HG03159 (cell line): ENCODE results near the gene PCNX1.
"Not testable (repeated sequence)": the region's sequence is repeated elsewhere in the genome, so short reads cannot be mapped to it uniquely, and the experiment has no call there.

ENCODE experiments used
- ATAC-seq: cut with Tn5 transposase; IDR thresholded peaks from one replicate; pipeline ENCODE4 v1.9.1; 2021; ENCODE audit warnings: mild to moderate bottlenecking, moderate library complexity; ENCODE audit not compliant: unreplicated experiment

The PCNX1 gene

DNA sequence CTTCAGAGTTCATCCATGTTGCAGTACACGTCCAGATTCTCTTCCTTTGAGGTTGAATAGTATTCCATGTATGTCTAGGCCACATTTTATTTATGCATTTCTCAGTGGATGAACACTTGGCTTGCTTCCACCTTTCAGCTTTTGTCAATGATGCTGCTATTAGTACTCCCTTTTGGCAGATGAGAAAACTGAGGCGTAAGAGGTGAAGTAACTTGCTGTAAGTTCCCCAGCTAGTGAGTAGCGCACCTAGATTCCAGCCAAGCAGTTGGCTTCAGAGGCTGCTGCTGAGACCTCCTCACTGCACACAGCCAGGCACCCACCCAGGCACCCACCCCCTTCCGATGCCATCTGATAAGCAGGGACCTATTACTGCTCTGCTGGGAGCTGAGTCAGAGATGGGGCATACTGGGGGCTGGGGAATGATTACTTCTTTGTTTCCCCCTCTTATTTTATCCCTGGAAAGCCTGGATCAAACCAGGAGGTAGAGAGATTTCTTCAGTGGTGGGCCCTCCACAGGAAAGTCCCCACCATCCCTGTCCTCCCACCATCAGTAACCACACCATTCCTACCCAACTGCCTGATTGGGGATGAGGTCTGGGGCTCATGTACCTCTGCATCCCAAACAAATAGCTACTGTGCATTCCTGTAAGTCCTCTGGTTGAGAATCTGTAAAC lies 234.6 kb downstream of the PCNX1 start:
- no peak for ATAC-seq

- ATAC-seq: no peak
These were observed 235.2 kb downstream of the PCNX1 start for GRCh38 chr14:71142375-71143038.

DNA sequence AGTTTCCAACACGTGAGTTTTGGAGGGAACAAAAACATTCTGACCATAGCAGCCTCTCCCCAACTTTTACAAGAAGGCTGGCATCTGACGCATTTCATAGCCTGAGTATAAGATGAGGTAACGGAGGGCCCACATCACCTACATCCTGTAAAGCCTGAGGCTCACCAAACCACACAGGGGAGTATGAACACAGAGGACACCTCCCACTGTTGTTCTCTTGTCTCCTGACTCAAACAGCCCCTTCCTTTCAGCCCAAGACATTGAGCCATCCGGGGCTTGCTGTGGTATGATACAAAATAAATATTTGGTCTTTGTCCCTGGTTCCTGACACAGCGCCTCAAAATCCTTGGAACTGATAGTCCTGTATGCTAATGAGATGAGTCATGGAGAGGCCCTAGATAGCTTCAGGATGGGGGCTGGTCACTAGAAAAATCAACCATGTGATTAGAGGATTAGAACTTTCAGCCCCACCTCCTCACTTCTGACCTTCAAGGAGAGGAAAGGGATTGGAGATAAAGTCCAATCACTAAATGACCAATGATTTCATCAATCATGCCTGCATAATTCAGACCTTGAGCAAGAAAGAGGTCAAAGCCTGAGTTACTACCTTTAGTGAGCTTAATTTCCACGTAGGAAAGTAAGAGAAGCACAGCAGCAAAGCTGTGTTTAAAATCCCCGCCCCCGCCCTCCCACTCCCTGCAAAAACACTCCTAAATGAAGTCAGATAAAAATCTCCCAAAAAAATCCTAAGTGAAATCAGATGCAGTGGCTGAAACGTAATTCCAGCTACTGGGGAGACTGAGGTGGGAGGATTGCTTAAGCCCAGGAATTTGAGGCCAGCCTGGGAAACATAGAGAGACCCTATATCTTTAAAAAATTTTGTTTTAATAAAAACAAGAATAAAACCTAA lies 236.4 kb downstream of the PCNX1 start:
- no peak for ATAC-seq

- not testable (repeated sequence) for ATAC-seq
These were observed 240.1 kb downstream of the PCNX1 start for GRCh38 chr14:71147335-71147734.

DNA sequence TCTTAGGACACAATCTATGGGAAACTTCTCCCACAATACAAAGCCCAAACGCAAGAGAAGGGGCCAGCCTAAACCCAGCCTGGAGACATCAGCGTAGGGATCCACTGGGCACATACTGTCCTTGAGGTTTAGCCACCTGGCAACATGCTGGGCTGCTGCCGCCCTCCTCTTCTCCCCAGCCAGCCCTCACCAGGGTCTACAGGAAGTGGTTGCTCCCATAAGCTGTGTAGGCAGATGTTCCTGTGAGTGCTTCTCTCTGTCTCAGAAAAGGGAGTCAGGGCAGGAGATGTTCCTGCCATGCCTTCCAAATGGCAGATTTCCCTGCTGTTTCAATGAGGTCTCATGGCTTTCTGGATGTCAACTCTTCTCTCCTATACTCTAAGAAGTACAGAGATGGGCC lies 241.4 kb downstream of the PCNX1 start:
- ATAC-seq: no peak

DNA sequence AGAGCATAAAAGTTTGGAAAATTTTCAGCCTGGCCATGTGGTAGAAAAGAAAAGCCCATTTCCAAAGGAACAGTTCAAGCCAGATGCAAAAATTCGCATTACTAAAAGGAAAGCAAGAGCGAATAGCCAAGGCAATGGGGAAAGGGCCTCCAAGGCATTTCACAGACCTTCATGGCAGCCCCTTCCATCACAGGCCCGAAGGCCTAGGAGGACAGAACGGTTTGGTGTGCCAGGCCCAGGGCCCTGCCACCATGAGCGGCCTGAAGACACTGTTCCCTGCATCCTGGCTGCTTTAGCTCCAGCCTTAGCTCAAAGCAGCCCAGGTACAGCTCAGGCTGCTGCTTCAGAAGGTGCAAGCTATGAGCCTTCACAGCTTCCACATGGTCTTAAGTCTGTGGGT lies 243.5 kb downstream of the PCNX1 start:
- no peak for ATAC-seq

DNA sequence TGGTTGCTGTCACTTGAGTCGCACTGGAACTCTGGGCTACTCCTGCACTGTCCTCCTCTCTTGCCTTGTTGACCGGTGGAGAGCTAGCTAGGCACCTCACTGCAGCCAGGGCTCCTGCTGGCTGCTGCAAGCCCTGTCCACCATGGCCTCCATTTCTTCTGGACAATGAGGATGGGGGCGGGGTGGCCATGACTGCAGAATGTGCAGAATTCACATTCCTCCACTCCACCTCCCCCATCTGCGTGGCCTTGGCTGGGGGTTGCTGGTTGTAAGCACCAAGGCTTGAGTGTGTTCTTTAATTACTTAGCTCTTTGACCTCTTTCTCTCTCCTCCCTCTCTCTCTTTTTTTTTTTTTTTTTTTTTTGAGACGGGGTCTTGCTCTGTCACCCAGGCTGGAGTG lies 248.5 kb downstream of the PCNX1 start:
- no peak for ATAC-seq

DNA sequence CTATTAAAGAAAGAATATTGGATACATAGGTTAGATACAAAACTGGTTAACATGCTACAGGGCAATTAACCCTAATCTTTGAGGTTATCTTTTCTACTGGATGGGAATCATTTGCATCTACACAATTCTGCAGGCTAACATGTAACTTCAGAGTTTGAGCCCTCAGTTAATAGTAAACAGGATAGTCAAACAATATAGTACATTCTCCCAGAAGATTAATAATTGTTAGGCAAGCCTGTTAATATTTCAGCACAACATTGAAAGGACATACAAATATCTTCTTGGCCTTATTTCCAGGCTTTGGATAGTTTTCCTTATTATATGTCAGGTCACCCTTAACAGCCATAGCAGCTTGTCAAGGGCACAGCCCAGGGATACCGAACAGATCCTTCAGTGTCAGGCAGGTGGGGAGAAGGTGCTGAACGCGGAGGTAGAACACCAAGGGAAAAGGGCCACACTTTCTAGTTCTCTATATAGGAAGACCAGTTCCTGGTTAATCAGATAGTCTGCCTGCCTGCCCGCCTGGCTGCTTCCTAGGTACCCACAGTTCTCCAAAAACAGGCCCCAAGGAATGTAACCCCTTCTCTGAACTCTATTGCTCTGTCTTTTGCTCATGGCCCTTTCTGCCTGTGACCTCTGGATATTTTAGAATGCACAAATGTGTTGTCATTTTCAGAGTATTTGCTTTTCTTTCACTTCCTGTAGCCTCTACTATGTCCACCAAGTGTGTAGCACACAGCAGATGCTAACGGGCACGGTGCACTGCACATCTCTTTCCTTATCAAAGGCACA lies 256.0 kb downstream of the PCNX1 start:
- ATAC-seq: no peak

- no peak for ATAC-seq
These were observed 256.8 kb downstream of the PCNX1 start for GRCh38 chr14:71163842-71164629.
